Measurements from ENCODE around the gene FGF14.
"Not testable (repeated sequence)": the region's sequence is repeated elsewhere in the genome, so short reads cannot be mapped to it uniquely, and the experiment has no call there.

The FGF14 gene

GRCh38 chr13:101846249-101846648, 555.6 kb downstream of the FGF14 start:
- no peaks in the 10 kb centered on the region for H3K27me3 Mint-ChIP-seq
- H3K9me3 Mint-ChIP-seq = no peaks in the 10 kb centered on the region
- no peak for DNase-seq
- no peak overlapping the region for H3K4me3 Mint-ChIP-seq
- no peak overlapping the region for H3K27ac Mint-ChIP-seq
- no peak for ATAC-seq (replicated peaks)
- no peaks in the 10 kb centered on the region for H3K36me3 Mint-ChIP-seq
- no peaks in the 10 kb centered on the region for H3K4me1 Mint-ChIP-seq

- no peaks in the 10 kb centered on the region for H3K4me1 Mint-ChIP-seq
- H3K9me3 Mint-ChIP-seq = no peaks in the 10 kb centered on the region
- ATAC-seq (replicated peaks) = no peak
- no peak overlapping the region for H3K4me3 Mint-ChIP-seq
- H3K27me3 Mint-ChIP-seq = no peaks in the 10 kb centered on the region
- DNase-seq = no peak
- H3K36me3 Mint-ChIP-seq = no peaks in the 10 kb centered on the region
- no peak overlapping the region for H3K27ac Mint-ChIP-seq
Measured at GRCh38 chr13:101845245-101846020, 556.4 kb downstream of the FGF14 start.

- DNase-seq = no peak
Measured at GRCh38 chr13:101841698-101842097, 560.1 kb downstream of the FGF14 start.

GRCh38 chr13:101838323-101838722, 563.5 kb downstream of the FGF14 start:
- DNase-seq (no peak), ATAC-seq (replicated peaks) (no peak)
- Mint-ChIP-seq H3K9me3 (no peaks in the 10 kb centered on the region), H3K27me3 (no peaks in the 10 kb centered on the region), H3K4me1 (no peaks in the 10 kb centered on the region), H3K27ac (no peak overlapping the region), H3K4me3 (no peak overlapping the region), H3K36me3 (no peaks in the 10 kb centered on the region)

More at GRCh38 chr13:101841698-101842097, 560.1 kb downstream of the FGF14 start:
- H3K4me1 Mint-ChIP-seq = no peaks in the 10 kb centered on the region
- H3K27me3 Mint-ChIP-seq = no peaks in the 10 kb centered on the region
- no peak overlapping the region for H3K27ac Mint-ChIP-seq
- H3K9me3 Mint-ChIP-seq = no peaks in the 10 kb centered on the region
- ATAC-seq (replicated peaks) = no peak
- H3K36me3 Mint-ChIP-seq = no peaks in the 10 kb centered on the region
- no peak overlapping the region for H3K4me3 Mint-ChIP-seq

GRCh38 chr13:101837778-101838177, 564.1 kb downstream of the FGF14 start:
- not testable (repeated sequence) for DNase-seq; H3K9me3 Mint-ChIP-seq; H3K4me3 Mint-ChIP-seq; H3K27ac Mint-ChIP-seq; H3K27me3 Mint-ChIP-seq; H3K36me3 Mint-ChIP-seq; ATAC-seq (replicated peaks); H3K4me1 Mint-ChIP-seq

- ATAC-seq (replicated peaks) = no peak
- no peaks in the 10 kb centered on the region for H3K27me3 Mint-ChIP-seq
- DNase-seq = no peak
- no peaks in the 10 kb centered on the region for H3K36me3 Mint-ChIP-seq
- H3K27ac Mint-ChIP-seq = no peak overlapping the region
- no peaks in the 10 kb centered on the region for H3K9me3 Mint-ChIP-seq
- no peak overlapping the region for H3K4me3 Mint-ChIP-seq
- H3K4me1 Mint-ChIP-seq = no peaks in the 10 kb centered on the region
Measured at GRCh38 chr13:101837288-101837687, 564.6 kb downstream of the FGF14 start.

- Mint-ChIP-seq H3K27ac (no peak overlapping the region), H3K27me3 (no peaks in the 10 kb centered on the region)
- no peak for ATAC-seq (replicated peaks)
Measured at GRCh38 chr13:101835920-101836319, 565.9 kb downstream of the FGF14 start.

GRCh38 chr13:101833671-101834070, 568.2 kb downstream of the FGF14 start:
- no peaks in the 10 kb centered on the region for H3K27me3 Mint-ChIP-seq

More at GRCh38 chr13:101835920-101836319, 565.9 kb downstream of the FGF14 start:
- DNase-seq = no peak
- H3K4me1 Mint-ChIP-seq = no peaks in the 10 kb centered on the region
- peaks cover under 1% of the 10 kb centered on the region in 2 donors for H3K9me3 Mint-ChIP-seq
- no peak overlapping the region for H3K4me3 Mint-ChIP-seq
- no peaks in the 10 kb centered on the region for H3K36me3 Mint-ChIP-seq

GRCh38 chr13:101830035-101830434, 571.8 kb downstream of the FGF14 start:
- no peaks in the 10 kb centered on the region for H3K27me3 Mint-ChIP-seq
- ATAC-seq (replicated peaks) (no peak), DNase-seq (no peak)
- H3K27ac Mint-ChIP-seq = no peak overlapping the region
- no peaks in the 10 kb centered on the region for H3K36me3 Mint-ChIP-seq
- H3K4me1 Mint-ChIP-seq = no peaks in the 10 kb centered on the region
- peaks cover 3 to 4% of the 10 kb centered on the region in 2 donors for H3K9me3 Mint-ChIP-seq
- H3K4me3 Mint-ChIP-seq = no peak overlapping the region

More at GRCh38 chr13:101833671-101834070, 568.2 kb downstream of the FGF14 start:
- Mint-ChIP-seq H3K9me3 (peaks cover 3 to 4% of the 10 kb centered on the region in 2 donors), H3K4me3 (no peak overlapping the region), H3K4me1 (no peaks in the 10 kb centered on the region), H3K27ac (no peak overlapping the region), H3K36me3 (no peaks in the 10 kb centered on the region)
- ATAC-seq (replicated peaks) (no peak), DNase-seq (no peak)

GRCh38 chr13:101829484-101829883, 572.4 kb downstream of the FGF14 start:
- Mint-ChIP-seq H3K36me3 (no peaks in the 10 kb centered on the region), H3K4me1 (no peaks in the 10 kb centered on the region), H3K27me3 (no peaks in the 10 kb centered on the region), H3K4me3 (no peak overlapping the region), H3K27ac (no peak overlapping the region), H3K9me3 (peaks cover 3 to 4% of the 10 kb centered on the region in 2 donors)
- ATAC-seq (replicated peaks) (no peak), DNase-seq (no peak)

- no peak overlapping the region for H3K27ac Mint-ChIP-seq
- peaks cover 3 to 4% of the 10 kb centered on the region in 2 donors for H3K9me3 Mint-ChIP-seq
- no peaks in the 10 kb centered on the region for H3K27me3 Mint-ChIP-seq
- H3K36me3 Mint-ChIP-seq = no peaks in the 10 kb centered on the region
- no peaks in the 10 kb centered on the region for H3K4me1 Mint-ChIP-seq
- no peak for DNase-seq
- no peak overlapping the region for H3K4me3 Mint-ChIP-seq
- ATAC-seq (replicated peaks) = no peak
Measured at GRCh38 chr13:101828119-101828518, 573.7 kb downstream of the FGF14 start.

- no peaks in the 10 kb centered on the region for H3K36me3 Mint-ChIP-seq
- no peaks in the 10 kb centered on the region for H3K27me3 Mint-ChIP-seq
- no peak for DNase-seq
- no peaks in the 10 kb centered on the region for H3K4me1 Mint-ChIP-seq
- no peak overlapping the region for H3K27ac Mint-ChIP-seq
- ATAC-seq (replicated peaks) = no peak
- H3K9me3 Mint-ChIP-seq = peaks cover 0 to 2% of the 10 kb centered on the region in 2 donors
- H3K4me3 Mint-ChIP-seq = no peak overlapping the region
Measured at GRCh38 chr13:101817898-101818297, 584.0 kb downstream of the FGF14 start.

- no peak for ATAC-seq (replicated peaks)
- H3K27ac Mint-ChIP-seq = no peak overlapping the region
- H3K4me1 Mint-ChIP-seq = no peaks in the 10 kb centered on the region
- no peaks in the 10 kb centered on the region for H3K36me3 Mint-ChIP-seq
- no peaks in the 10 kb centered on the region for H3K27me3 Mint-ChIP-seq
- peaks cover 0 to 2% of the 10 kb centered on the region in 2 donors for H3K9me3 Mint-ChIP-seq
- DNase-seq = no peak
- no peak overlapping the region for H3K4me3 Mint-ChIP-seq
Measured at GRCh38 chr13:101811881-101812280, 590.0 kb downstream of the FGF14 start.

GRCh38 chr13:101811284-101811839, 590.5 kb downstream of the FGF14 start:
- H3K4me3 Mint-ChIP-seq = no peak overlapping the region
- H3K9me3 Mint-ChIP-seq = peaks cover 0 to 2% of the 10 kb centered on the region in 2 donors
- no peaks in the 10 kb centered on the region for H3K36me3 Mint-ChIP-seq
- ATAC-seq (replicated peaks) (no peak), DNase-seq (no peak)
- no peaks in the 10 kb centered on the region for H3K4me1 Mint-ChIP-seq
- no peak overlapping the region for H3K27ac Mint-ChIP-seq
- H3K27me3 Mint-ChIP-seq = no peaks in the 10 kb centered on the region

GRCh38 chr13:101799196-101799595, 602.7 kb downstream of the FGF14 start:
- Mint-ChIP-seq H3K36me3 (no peaks in the 10 kb centered on the region), H3K27me3 (no peaks in the 10 kb centered on the region), H3K27ac (no peak overlapping the region), H3K9me3 (no peaks in the 10 kb centered on the region), H3K4me3 (no peak overlapping the region), H3K4me1 (no peaks in the 10 kb centered on the region)
- no peak for DNase-seq
- ATAC-seq (replicated peaks) = no peak
